H1 (cell line): ENCODE measurements around the gene NQO2. TPM values are rescaled to one million over a fixed set of nuclear protein-coding genes. Genes with fewer than 3 reads are reported as not detected.

ENCODE experiments used
- CTCF ChIA-PET: fragments of 300-600 bp; sonication (Branson Sonifier 250); formaldehyde crosslinking; loops from one replicate; lab custom pipeline; 2021; ENCODE audit not compliant: partially characterized antibody; lab: Charles Lee
- POLR2A ChIA-PET: fragments of 300-600 bp; sonication (Branson Sonifier 250); formaldehyde crosslinking; loops from one replicate; lab custom pipeline; 2021; ENCODE audit warnings: inconsistent platforms; ENCODE audit not compliant: partially characterized antibody; lab: Charles Lee
- DNase-seq, 2 experiments: peaks; one replicate each; pipeline versions ENCODE4 v3.0.0 to v3.0.0-alpha.2; 2010 to 2022; ENCODE audit warnings: low spot score in 2 of 2, low read depth in 1 of 2, mixed read lengths in 1 of 2
- FAIRE-seq: peaks from 2 replicates; lab custom pipeline; 2011; peaks lifted over from hg19 to GRCh38; lab: Jason Lieb, UNC
- H2AFZ ChIP-seq: 2 replicates; pipeline ENCODE4 v1.8.1; 2012; ENCODE audit warnings: low read length, inconsistent platforms
- H2AK5ac ChIP-seq: 2 replicates; pipeline ENCODE4 v1.6.1; 2013; ENCODE audit warnings: low read depth, low read length
- H2BK120ac ChIP-seq: replicated peaks from 2 replicates; pipeline ENCODE3; 2013; ENCODE audit warnings: low read depth, low read length, inconsistent platforms
- H2BK12ac ChIP-seq: 2 replicates; pipeline ENCODE4 v1.6.1; 2013; ENCODE audit warnings: low read depth, low read length
- H2BK15ac ChIP-seq: 2 replicates; pipeline ENCODE4 v1.6.1; 2013; ENCODE audit warnings: low read length
- H2BK20ac ChIP-seq: 2 replicates; pipeline ENCODE4 v1.6.1; 2013; ENCODE audit warnings: low read length
- H2BK5ac ChIP-seq: 2 replicates; pipeline ENCODE4 v1.6.1; 2013; ENCODE audit warnings: low read depth, low read length
- H3K14ac ChIP-seq: 2 replicates; pipeline ENCODE4 v1.6.1; 2013; ENCODE audit warnings: inconsistent platforms; ENCODE audit not compliant: insufficient read length
- H3K18ac ChIP-seq: 2 replicates; pipeline ENCODE4 v1.6.1; 2013; ENCODE audit warnings: low read length; ENCODE audit errors: extremely low read depth
- H3K23ac ChIP-seq: 2 replicates; pipeline ENCODE4 v1.6.1; 2013; ENCODE audit warnings: inconsistent platforms; ENCODE audit not compliant: insufficient read length
- H3K23me2 ChIP-seq: 2 replicates; pipeline ENCODE4 v1.6.1; 2013; ENCODE audit warnings: low read depth, low read length
- H3K27ac ChIP-seq: 2 replicates; pipeline ENCODE4 v1.6.1; 2011; ENCODE audit warnings: low read depth, low read length, inconsistent platforms
- H3K27me3 ChIP-seq, 4 experiments: replicated peaks in 1 of 4; 1 replicate in 1 of 4; 2 replicates in 3 of 4; pipeline versions ENCODE4 v1.6.1 to v1.8.1; 2011 to 2013; ENCODE audit warnings: low read length in 3 of 4, mild to moderate bottlenecking in 3 of 4, inconsistent platforms in 2 of 4, mixed read lengths in 2 of 4, moderate library complexity in 1 of 4; ENCODE audit not compliant: control insufficient read depth in 3 of 4, insufficient read depth in 3 of 4; ENCODE audit errors: extremely low read depth in 1 of 4
- H3K36me3 ChIP-seq, 4 experiments: 2 replicates each; pipeline versions ENCODE4 v1.6.1 to v1.8.1; 2011 to 2013; ENCODE audit warnings: mild to moderate bottlenecking in 4 of 4, low read length in 3 of 4, moderate library complexity in 2 of 4, control low read depth in 1 of 4, inconsistent platforms in 1 of 4; ENCODE audit not compliant: insufficient read depth in 4 of 4, control insufficient read depth in 2 of 4
- H3K4ac ChIP-seq: replicated peaks from 2 replicates; pipeline ENCODE3; 2013; ENCODE audit warnings: low read length, low read depth, mixed read lengths, inconsistent platforms; ENCODE audit not compliant: insufficient read length
- H3K4me1 ChIP-seq, 4 experiments: replicated peaks in 1 of 4; 1 replicate in 1 of 4; 2 replicates in 3 of 4; pipeline versions ENCODE4 v1.6.1 to v1.8.1; 2011 to 2013; ENCODE audit warnings: low read length in 3 of 4, inconsistent platforms in 2 of 4, mixed read lengths in 1 of 4; ENCODE audit not compliant: insufficient read depth in 4 of 4, control insufficient read depth in 3 of 4
- H3K4me2 ChIP-seq, 2 experiments: 2 replicates each; pipeline versions ENCODE4 v1.6.1 to v1.8.1; 2011 to 2013; ENCODE audit warnings: low read depth in 2 of 2, low read length in 2 of 2, control low read depth in 1 of 2, inconsistent platforms in 1 of 2, mild to moderate bottlenecking in 1 of 2; ENCODE audit not compliant: insufficient read depth in 1 of 2
- H3K4me3 ChIP-seq, 4 experiments: fragments of 200-600, 300-600 bp in 1 of 4; sonication (generic), shearing (Covaris generic), sonication (Bioruptor Twin) in 1 of 4; 2 replicates each; pipeline versions ENCODE4 v1.5.1 to v1.8.1; 2011 to 2016; ENCODE audit warnings: low read length in 4 of 4, low read depth in 3 of 4, control low read depth in 2 of 4, inconsistent platforms in 2 of 4, mild to moderate bottlenecking in 2 of 4, mixed read lengths in 1 of 4, moderate library complexity in 1 of 4; ENCODE audit not compliant: insufficient read depth in 2 of 4; ENCODE audit errors: extremely low read depth in 1 of 4
- H3K56ac ChIP-seq: replicated peaks from 2 replicates; pipeline ENCODE3; 2013; ENCODE audit warnings: low read depth, mild to moderate bottlenecking, mixed read lengths, low read length, inconsistent platforms; ENCODE audit not compliant: insufficient read length
- H3K79me1 ChIP-seq: 2 replicates; pipeline ENCODE4 v1.6.1; 2013; ENCODE audit warnings: low read depth, low read length, control low read depth
- H3K79me2 ChIP-seq, 2 experiments: 2 replicates each; pipeline versions ENCODE4 v1.6.1 to v1.8.1; 2012 to 2013; ENCODE audit warnings: low read length in 2 of 2, mild to moderate bottlenecking in 2 of 2, inconsistent platforms in 1 of 2; ENCODE audit not compliant: insufficient read depth in 2 of 2, control insufficient read depth in 1 of 2
- H3K9ac ChIP-seq, 4 experiments: replicated peaks in 1 of 4; 1 replicate in 1 of 4; 2 replicates in 3 of 4; pipeline versions ENCODE4 v1.6.1 to v1.8.1; 2011 to 2013; ENCODE audit warnings: low read depth in 3 of 4, low read length in 3 of 4, control low read depth in 2 of 4, mild to moderate bottlenecking in 2 of 4, moderate library complexity in 2 of 4, inconsistent platforms in 1 of 4; ENCODE audit errors: extremely low read depth in 1 of 4
- H3K9me3 ChIP-seq, 2 experiments: 2 replicates each; pipeline versions ENCODE4 v1.6.1 to v1.8.1; 2012 to 2013; ENCODE audit warnings: mild to moderate bottlenecking in 2 of 2, moderate library complexity in 2 of 2, control low read depth in 1 of 2, inconsistent platforms in 1 of 2, low read depth in 1 of 2, low read length in 1 of 2, mixed read lengths in 1 of 2; ENCODE audit not compliant: insufficient read depth in 2 of 2
- H4K20me1 ChIP-seq, 2 experiments: replicated peaks in 1 of 2; 2 replicates each; pipeline versions ENCODE3 to v1.8.1; 2011 to 2013; ENCODE audit warnings: inconsistent platforms in 2 of 2, low read length in 2 of 2, mild to moderate bottlenecking in 1 of 2; ENCODE audit not compliant: insufficient read depth in 2 of 2, control insufficient read depth in 1 of 2
- H4K5ac ChIP-seq: 2 replicates; pipeline ENCODE4 v1.6.1; 2013; ENCODE audit warnings: low read length, low read depth, mixed read lengths, inconsistent platforms; ENCODE audit not compliant: insufficient read length
- H4K8ac ChIP-seq: 2 replicates; pipeline ENCODE4 v1.8.0; 2013; ENCODE audit warnings: mild to moderate bottlenecking, moderate library complexity, low read length, inconsistent platforms; ENCODE audit not compliant: insufficient read depth; ENCODE audit errors: extremely low read depth
- H4K91ac ChIP-seq: replicated peaks from 2 replicates; pipeline ENCODE3; 2013; ENCODE audit warnings: low read length, mixed read lengths, inconsistent platforms; ENCODE audit not compliant: insufficient read length
- CBX8 ChIP-seq: fragments of 300-800, 300-1000 bp; sonication (generic); IDR thresholded peaks from 2 replicates; pipeline ENCODE4 v1.7.1; 2016; ENCODE audit warnings: low read depth, low read length, borderline replicate concordance
- JUN ChIP-seq: IDR thresholded peaks from 2 replicates; pipeline ENCODE4 v1.6.1; 2011; ENCODE audit warnings: low read depth, mild to moderate bottlenecking, improper control_type of control experiment, low read length
- SAP30 ChIP-seq: fragments of 300-600 bp; sonication (generic); IDR thresholded peaks from 2 replicates; pipeline ENCODE4 v1.7.1; 2012; ENCODE audit warnings: low read length, moderate library complexity, mild to moderate bottlenecking, inconsistent platforms; ENCODE audit not compliant: insufficient read depth, insufficient replicate concordance
- SIRT6 ChIP-seq: IDR thresholded peaks from one replicate; pipeline ENCODE4 v1.7.1; 2012; ENCODE audit warnings: low read length, inconsistent platforms
- SIX5 ChIP-seq: IDR thresholded peaks from 2 replicates; pipeline ENCODE4 v1.6.1; 2011; ENCODE audit warnings: mild to moderate bottlenecking, low read depth, low read length
- WGBS, 2 experiments: shearing (Covaris generic) in 1 of 2; methylation state at CpG; one replicate each; pipeline versions ENCODE4 v1.1.6 to v1.1.7; 2013 to 2015; ENCODE audit warnings: low lambda C conversion rate in 2 of 2, mixed read lengths in 2 of 2, inconsistent platforms in 1 of 2, low coverage in 1 of 2, missing lambda C conversion rate in 1 of 2; ENCODE audit not compliant: insufficient replicate concordance in 2 of 2, insufficient coverage in 1 of 2, insufficient read length in 1 of 2; ENCODE audit errors: extremely low coverage in 1 of 2, missing lambda C conversion rate in 1 of 2; 5-methylcytosine and 5-hydroxymethylcytosine counted together
- polyA plus RNA-seq, 7 experiments: library from polyadenylated mRNA; depleted of rRNA in 3 of 7; stranded (reverse) in 5 of 7; unstranded in 2 of 7; fragments of >200 nt in 5 of 7; fragments of 200-250 nt in 2 of 7; gene quantifications; 1 replicate in 5 of 7; 2 replicates in 1 of 7; 4 replicates in 1 of 7; pipeline versions ENCODE4 v1.2.1 to v1.2.3, GENCODE V29; 2011 to 2013; ENCODE audit warnings: missing spikeins in 2 of 7, mixed read lengths in 2 of 7
- total RNA-seq: library from RNA; stranded (reverse); fragmentation: NEBNext Ultra II Directional; extraction: Animal tissue kit (Norgen Biotek cat#: 25700); gene quantifications from 2 replicates; pipeline ENCODE4 v1.2.1, GENCODE V29; 2021

Gene NQO2
- total and polyA plus RNA-seq, 2 of the 8 experiments (the other 6 are each of a cell fraction or from before 2014, with no cell fraction given) = 135 to 168 TPM

- WGBS, 2 experiments = 90% methylated on average over 5 of the region's 5 CpGs; no CpG with 5 or more reads in 1 of the 2 experiments
- CTCF ChIA-PET = interaction anchor here (0.6 to 9.3 kb wide), 6 partner anchors 10 to 192 kb away, joined by 3 to 54 read pairs (median 4); no protein-coding TSS in a partner anchor
- no peak overlapping the region for H4K91ac ChIP-seq
- no peaks in the 10 kb centered on the region for H3K79me2 ChIP-seq
- H2BK20ac ChIP-seq = no peak overlapping the region
- no peak overlapping the region for H2AFZ ChIP-seq
- no peaks in the 10 kb centered on the region for H4K20me1 ChIP-seq
- no peak overlapping the region for H2BK12ac ChIP-seq
- no peak for DNase-seq
- no peak overlapping the region for H4K5ac ChIP-seq
- H3K79me1 ChIP-seq = no peaks in the 10 kb centered on the region
- H3K18ac ChIP-seq = no peak overlapping the region
- no peak overlapping the region for H3K4me2 ChIP-seq
- no peaks in the 10 kb centered on the region for H3K36me3 ChIP-seq
- no peak overlapping the region for H4K8ac ChIP-seq
- no peak overlapping the region for H3K23ac ChIP-seq
- H3K27ac ChIP-seq = no peak overlapping the region
- no peaks in the 10 kb centered on the region for H3K27me3 ChIP-seq
- no peak overlapping the region for H2BK120ac ChIP-seq
- H3K9me3 ChIP-seq = no peaks in the 10 kb centered on the region
- no peak overlapping the region for H2BK5ac ChIP-seq
- TF ChIP-seq CBX8 (no peak), SIX5 (no peak), SAP30 (no peak), JUN (no peak), SIRT6 (no peak)
- TF ChIP-seq, all 59 proteins: peak for 0
- H3K4me1 ChIP-seq = peaks cover 0 to 6% (median 0%) of the 10 kb centered on the region in 4 experiments; a peak in 2 of 7 replicates
- H3K4ac ChIP-seq = no peak overlapping the region
- no peak overlapping the region for H3K56ac ChIP-seq
- no peak for FAIRE-seq
- no peak overlapping the region for H2BK15ac ChIP-seq
- no peak overlapping the region for H2AK5ac ChIP-seq
- H3K23me2 ChIP-seq = no peaks in the 10 kb centered on the region
- POLR2A ChIA-PET = interaction anchor here (1.2 to 1.4 kb wide), 2 partner anchors 13 to 17 kb away, joined by 3 to 4 read pairs; no protein-coding TSS in a partner anchor
- no peak overlapping the region for H3K9ac ChIP-seq
- H3K4me3 ChIP-seq = no peak overlapping the region
- no peak overlapping the region for H3K14ac ChIP-seq
Observed at GRCh38 chr6:2977290-2977689, 22.4 kb upstream of the NQO2 start.
